Kidney tubule cell (primary cell): Measurements from ENCODE around the gene ADORA2B.
"Not testable (repeated sequence)": the region's sequence is repeated elsewhere in the genome, so short reads cannot be mapped to it uniquely, and the experiment has no call there.

Experiments used
- DNase-seq: peaks from one replicate; pipeline ENCODE4 v3.0.0-alpha.2; 2018; ENCODE audit warnings: low spot score

Gene ADORA2B

GRCh38 chr17:15944759-15945526 lies at the start of gene ADORA2B:
TSS of gene ADORA2B (plus strand) at chr17:15945130. CDS start at chr17:15945249, 119 bp downstream.
- DNase-seq = peak; percentile 80

GRCh38 chr17:15896277-15896676 lies 48.7 kb upstream of the ADORA2B start:
- DNase-seq = no peak

GRCh38 chr17:15896834-15897233 lies 48.1 kb upstream of the ADORA2B start:
- DNase-seq = no peak

- DNase-seq = not testable (repeated sequence)
These were observed 45.3 kb upstream of the ADORA2B start for GRCh38 chr17:15899596-15899995.

GRCh38 chr17:15900871-15901270 lies 44.1 kb upstream of the ADORA2B start:
- peak; percentile 49 for DNase-seq

GRCh38 chr17:15905236-15905635 lies 39.7 kb upstream of the ADORA2B start:
- DNase-seq = not testable (repeated sequence)

GRCh38 chr17:15907290-15907689 lies 37.6 kb upstream of the ADORA2B start:
- no peak for DNase-seq

- DNase-seq = no peak
These were observed 36.6 kb upstream of the ADORA2B start for GRCh38 chr17:15908378-15908777.

- peak; percentile 77 for DNase-seq
These were observed 35.4 kb upstream of the ADORA2B start for GRCh38 chr17:15909481-15909991.

- no peak for DNase-seq
These were observed 34.1 kb upstream of the ADORA2B start for GRCh38 chr17:15910791-15911190.

GRCh38 chr17:15911701-15912100 lies 33.2 kb upstream of the ADORA2B start:
- DNase-seq = not testable (repeated sequence)

GRCh38 chr17:15912416-15912955 lies 32.4 kb upstream of the ADORA2B start:
- no peak for DNase-seq

GRCh38 chr17:15913826-15914225 lies 31.1 kb upstream of the ADORA2B start:
- no peak for DNase-seq

GRCh38 chr17:15914400-15915170 lies 30.3 kb upstream of the ADORA2B start:
- DNase-seq = no peak

- DNase-seq = no peak
These were observed 29.0 kb upstream of the ADORA2B start for GRCh38 chr17:15915961-15916360.

GRCh38 chr17:15917021-15917437 lies 27.9 kb upstream of the ADORA2B start:
- DNase-seq = no peak

- no peak for DNase-seq
These were observed 27.4 kb upstream of the ADORA2B start for GRCh38 chr17:15917438-15918027.

GRCh38 chr17:15918261-15918660 lies 26.7 kb upstream of the ADORA2B start:
- no peak for DNase-seq

- peak; percentile 12 for DNase-seq
These were observed 26.2 kb upstream of the ADORA2B start for GRCh38 chr17:15918661-15919259.

- no peak for DNase-seq
These were observed 25.5 kb upstream of the ADORA2B start for GRCh38 chr17:15919466-15919865.

GRCh38 chr17:15920758-15921239 lies 24.1 kb upstream of the ADORA2B start:
- peak; percentile 40 for DNase-seq

GRCh38 chr17:15921640-15922039 lies 23.3 kb upstream of the ADORA2B start:
- no peak for DNase-seq
